GM12801 (cell line): ENCODE measurements around the gene OPN1SW.

Experiments used
- CTCF ChIP-seq: IDR thresholded peaks from one replicate; pipeline ENCODE4 v1.5.1; 2011; ENCODE audit warnings: control low read depth; ENCODE audit not compliant: insufficient read length; ENCODE audit errors: extremely low read depth

OPN1SW gene

GRCh38 chr7:128774921-128775320 lies 673 bp downstream of the OPN1SW start:
- TF ChIP-seq CTCF = no peak

- TF ChIP-seq CTCF = no peak
These were observed 1.4 kb downstream of the OPN1SW start for GRCh38 chr7:128774029-128774689.

GRCh38 chr7:128773604-128774003 lies 2.0 kb downstream of the OPN1SW start:
- no peak for TF ChIP-seq CTCF

GRCh38 chr7:128770233-128770632 lies 5.4 kb downstream of the OPN1SW start:
- no peak for TF ChIP-seq CTCF

- no peak for TF ChIP-seq CTCF
These were observed 8.0 kb downstream of the OPN1SW start for GRCh38 chr7:128767475-128768110.

GRCh38 chr7:128763541-128763940 lies 12.1 kb downstream of the OPN1SW start:
- TF ChIP-seq CTCF = no peak

- no peak for TF ChIP-seq CTCF
These were observed 16.4 kb downstream of the OPN1SW start for GRCh38 chr7:128759242-128759641.
